Measurements from ENCODE around the gene LIPC.

LIPC gene

DNA sequence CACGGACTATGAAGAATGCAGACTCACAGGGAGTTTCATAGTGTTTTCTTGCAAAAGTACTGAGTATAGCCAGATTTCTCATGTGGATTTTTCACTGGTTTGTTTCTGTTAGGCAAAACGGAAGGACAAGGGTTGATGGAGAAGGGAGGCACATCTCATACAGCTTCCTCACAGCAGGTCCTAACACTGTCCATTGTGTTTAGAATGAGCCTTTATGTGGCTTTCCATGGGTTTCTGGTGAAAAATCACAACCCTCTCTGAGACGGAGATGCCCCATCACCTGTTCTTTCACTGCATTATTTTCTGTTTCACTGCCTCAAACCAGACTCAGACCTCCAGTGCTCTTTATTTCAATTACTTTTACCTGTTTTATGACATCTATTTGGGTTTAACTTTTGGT is 25.0 kb upstream of the LIPC start:
- no peak for DNase-seq (ENCODE audit: low read depth)

DNA sequence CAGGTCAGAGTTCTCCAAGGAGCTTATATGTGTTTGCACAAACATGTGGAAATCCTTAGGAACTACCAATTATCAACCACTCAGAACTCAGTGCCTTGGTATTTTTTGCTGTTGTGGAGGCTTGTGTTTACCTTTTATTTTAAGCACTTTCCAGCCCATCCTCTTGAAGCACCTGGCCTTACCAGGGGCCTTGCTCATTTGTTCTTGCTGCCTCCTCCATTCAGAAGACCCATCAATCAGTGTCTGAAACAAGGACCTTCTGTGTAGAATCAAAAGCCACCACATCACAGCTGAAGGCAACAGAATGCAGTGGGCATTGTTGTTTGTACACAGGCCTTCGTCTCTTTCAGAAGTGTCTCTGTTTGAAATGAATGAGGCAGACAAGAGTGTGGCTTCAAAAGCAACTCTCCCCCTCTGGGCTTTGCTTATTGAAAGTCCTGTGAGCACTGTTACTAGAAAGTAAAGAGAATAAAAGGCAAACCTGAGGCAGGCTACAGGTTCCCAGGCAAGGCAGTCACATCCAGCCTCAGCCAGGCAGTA is 24.5 kb upstream of the LIPC start:
- DNase-seq (ENCODE audit: low read depth), result no peak

DNA sequence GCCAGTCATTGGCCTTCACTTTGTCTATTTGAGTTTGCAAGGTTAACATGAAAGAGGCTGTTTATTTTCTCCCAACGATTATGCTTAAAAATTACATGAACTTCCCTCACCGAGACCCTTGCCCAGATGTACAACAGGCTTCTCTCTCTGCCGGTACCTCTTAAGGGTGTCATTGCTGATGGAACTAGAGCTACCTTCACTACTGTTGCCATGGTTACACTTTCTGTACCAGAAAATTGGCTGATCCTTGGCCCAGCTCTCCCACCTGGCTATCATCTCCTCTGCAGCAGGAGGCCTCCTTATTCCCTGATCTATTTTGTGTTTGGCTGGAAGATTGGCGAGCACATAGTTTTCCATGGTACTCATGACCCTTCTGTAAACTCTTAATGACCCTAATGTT is 24.0 kb upstream of the LIPC start:
- no peak for DNase-seq (ENCODE audit: low read depth)

DNA sequence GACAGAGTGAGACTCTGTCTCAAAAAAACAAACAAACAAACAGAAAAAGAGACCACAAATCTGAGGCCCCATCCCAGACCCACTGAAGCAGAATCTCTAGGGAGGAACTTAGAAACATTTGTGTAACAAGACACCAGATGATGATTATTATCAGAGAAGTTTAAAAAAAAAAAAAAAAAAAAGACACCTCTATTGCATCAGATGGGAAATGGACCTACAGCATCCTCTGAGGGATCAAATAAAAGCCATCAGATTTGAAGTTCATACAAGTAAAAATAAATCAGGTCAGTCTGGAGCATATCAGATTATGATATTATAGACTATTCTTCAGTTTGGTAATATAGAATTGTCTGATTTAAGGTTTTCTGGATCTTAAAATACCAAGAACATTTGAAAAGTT is 21.9 kb upstream of the LIPC start:
- no peak for DNase-seq (ENCODE audit: low read depth)

DNA sequence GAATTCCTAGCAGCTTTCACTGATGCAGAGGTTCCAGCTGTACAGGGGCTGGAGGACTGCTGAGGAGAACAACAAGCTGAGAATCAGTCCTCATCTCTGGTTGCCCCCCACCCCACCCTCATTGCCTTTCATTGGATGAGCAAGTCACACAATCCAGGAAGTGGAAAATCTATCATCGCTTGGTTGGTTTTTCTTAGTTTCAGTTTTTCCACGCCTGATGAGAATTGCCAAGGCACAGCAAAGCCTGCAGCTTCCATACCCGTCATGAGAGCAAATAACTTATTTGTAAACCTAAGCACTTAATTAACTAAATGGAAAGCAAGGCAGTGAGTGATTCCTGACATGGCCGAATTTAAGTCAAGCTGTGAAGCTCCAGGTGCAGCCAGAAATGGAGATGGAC is 21.4 kb upstream of the LIPC start:
- no peak for DNase-seq (ENCODE audit: low read depth)

DNA sequence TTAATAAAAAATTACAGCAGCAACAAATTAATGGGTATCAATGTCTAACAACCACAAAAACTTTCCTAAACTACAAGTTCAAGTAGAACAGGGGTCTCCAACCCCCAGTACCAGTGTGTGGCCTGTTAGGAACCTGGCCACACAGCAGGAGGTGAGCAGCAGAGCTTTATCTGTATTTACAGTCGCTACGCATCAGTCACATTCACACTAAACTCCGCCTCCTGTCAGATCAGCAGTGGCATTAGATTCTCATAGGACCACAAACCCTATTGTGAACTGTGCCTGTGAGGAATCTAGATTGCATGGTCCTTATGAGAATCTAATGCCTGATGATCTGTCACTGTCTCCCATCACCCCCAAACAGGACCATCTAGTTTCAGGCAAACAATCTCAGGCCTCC is 18.5 kb upstream of the LIPC start:
- DNase-seq (ENCODE audit: low read depth), result no peak

DNA sequence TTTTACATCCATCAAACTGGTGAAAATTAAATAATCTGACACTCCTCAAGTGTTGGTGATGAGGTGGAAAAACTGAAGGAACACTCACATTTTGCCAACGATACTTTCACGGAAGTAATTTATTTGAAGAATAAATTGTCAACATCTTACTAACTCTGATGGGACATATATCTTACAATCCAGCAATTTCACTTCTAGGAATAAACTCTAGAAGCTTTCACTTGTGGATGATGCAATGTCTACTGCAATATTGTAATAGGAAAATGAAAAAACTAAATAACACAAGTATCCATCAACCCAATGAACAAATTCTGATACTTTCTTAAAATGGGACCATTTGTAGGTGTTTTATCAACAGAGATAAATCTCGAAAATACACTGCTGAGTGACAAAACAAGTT is 16.2 kb upstream of the LIPC start:
- no peak for DNase-seq (ENCODE audit: low read depth)

DNA sequence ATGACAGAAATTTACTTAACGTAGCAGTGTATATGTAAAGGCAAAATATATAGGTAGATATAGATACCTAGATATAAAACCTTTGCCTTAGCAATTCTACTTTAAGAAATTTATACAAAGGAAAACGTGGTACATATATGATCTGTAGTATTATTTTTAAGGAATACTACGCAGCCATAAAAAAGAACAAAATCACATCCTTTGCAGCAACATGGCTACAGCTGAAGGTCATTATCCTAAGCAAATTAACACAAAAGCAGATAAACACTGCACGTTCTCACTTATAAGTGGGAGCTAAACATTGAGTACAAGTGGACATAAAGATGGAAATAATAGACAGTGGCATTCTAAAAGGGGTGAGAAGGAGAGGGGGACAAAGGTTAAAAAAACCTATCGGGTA is 14.8 kb upstream of the LIPC start:
- DNase-seq (ENCODE audit: low read depth), result no peak

DNA sequence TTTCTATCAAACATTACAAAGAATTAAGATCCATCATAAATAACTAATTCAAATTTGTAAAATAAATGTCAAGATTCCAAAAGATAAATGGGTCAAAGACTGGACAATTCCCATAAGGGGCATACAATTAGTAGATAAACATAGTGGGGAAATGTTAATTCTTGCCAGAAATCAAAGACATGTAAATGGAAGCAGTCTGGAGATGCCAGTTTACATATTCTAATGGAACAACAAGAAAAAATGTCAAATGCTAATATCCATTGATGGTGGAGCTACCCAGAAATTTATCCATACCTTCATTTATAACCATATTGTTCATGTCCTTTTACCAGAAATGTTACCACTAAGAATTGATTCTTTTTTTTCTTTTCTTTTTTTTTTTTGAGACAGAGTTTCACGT is 13.7 kb upstream of the LIPC start:
- no peak for DNase-seq (ENCODE audit: low read depth)

DNA sequence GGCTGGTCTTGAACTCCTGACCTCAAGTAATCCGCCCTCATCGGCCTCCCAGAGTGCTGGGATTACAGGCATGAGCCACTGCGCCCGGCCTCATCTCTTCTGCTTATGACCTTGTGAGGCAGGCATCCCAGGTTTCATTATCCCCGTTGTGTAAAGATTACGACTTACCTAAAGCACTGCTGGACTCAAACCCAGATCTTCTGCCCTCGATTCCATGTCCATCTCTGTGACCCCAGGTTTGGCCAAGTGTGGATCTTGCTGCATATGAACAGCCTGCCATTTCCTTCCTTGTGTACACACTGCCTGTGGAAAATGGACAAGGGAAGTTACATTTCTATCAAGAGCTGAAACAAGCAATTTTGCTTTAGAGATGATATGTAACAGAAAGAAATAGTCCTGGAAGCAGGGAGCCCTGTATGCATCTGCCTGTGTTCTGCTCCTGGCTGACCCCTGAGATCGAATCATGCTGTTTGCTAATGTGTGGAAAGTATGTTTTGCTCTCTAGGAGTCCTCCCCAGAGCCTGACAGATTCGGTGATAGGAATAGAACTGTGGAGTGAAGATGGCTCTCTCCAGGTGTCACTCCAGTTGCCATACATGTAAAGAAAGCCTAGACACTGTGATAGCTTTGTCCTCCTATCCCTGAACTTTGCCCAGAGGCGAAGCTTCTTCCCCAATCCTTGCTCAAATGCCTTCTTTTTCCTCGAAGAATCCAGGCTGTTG is 11.8 kb upstream of the LIPC start:
- DNase-seq (ENCODE audit: low read depth), result no peak

DNA sequence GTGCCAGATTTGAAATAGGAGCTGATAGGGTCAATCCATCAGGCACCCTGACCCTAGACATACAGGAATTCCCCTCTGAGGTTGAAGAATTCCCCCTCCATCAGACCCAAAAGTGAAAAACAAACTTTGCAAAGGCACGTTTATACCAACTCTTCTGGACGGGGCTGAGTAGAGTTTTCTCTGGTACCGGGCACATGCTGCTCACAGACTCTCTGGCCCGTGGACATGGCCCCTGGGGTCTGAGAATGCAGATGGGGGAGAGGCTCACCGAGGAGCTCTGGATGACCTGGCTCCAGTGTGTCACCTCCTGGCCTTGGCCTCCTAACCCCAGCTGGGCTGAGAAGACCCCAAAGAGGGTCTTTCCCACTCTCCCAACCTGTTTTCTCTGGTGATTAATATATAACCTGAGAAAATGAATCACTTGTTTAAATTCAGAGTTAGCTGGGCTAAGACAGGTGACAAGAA is 11.2 kb upstream of the LIPC start:
- DNase-seq (ENCODE audit: low read depth), result no peak

DNA sequence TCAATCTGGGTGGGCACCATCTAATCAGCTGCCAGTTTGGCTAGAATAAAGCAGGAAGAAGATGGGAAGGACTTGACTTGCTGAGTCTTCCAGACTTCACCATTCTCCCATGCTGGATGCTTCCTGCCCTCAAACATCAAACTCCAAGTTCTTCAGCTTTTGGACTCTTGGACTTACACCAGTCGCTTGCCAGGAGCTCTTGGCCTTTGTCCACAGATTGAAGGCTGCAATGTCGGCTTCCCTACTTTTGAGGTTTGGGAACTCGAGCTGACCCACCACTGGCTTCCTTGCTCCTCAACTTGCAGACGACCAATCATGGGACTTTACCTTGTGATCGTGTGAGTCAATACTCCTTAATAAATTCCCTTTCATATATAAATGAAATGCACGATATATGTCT is 8.6 kb upstream of the LIPC start:
- DNase-seq (ENCODE audit: low read depth), result no peak

DNA sequence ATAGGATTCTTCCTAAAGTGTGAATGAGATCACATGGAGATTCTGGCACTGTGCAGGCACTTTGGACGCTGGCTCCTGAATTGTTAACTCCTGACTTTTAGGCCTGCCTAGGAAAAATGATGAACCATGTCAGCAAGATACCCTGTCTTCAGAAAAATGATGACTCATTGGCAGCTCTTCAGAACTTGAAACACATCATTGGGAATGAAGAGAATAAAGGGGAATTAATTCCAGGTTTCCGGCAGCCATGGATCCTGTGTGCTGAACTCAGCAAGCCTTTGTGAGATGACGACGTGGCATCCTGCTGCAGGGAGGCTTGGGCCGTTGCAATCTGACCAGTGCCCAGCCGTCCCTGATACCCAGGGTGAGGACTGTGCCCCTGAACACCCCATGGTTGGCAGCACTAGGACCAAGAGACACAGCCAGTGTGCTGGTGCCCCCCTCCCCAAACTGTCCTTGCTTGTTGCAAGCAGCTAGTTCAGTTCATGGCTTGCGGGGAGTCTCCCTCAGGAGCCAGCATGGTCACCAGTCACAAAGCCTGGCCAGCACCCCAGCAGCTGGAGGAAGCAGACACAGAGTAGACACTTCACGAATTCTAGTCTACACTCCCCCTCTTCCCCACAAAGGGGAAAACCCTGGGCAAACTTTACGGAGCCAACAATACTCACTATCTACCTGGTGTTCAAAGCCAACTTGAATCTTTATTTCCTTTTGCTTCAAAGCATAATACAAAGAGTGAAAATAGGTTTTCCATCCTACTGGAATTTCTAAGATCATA is 7.8 kb upstream of the LIPC start:
- DNase-seq (ENCODE audit: low read depth), result no peak

DNA sequence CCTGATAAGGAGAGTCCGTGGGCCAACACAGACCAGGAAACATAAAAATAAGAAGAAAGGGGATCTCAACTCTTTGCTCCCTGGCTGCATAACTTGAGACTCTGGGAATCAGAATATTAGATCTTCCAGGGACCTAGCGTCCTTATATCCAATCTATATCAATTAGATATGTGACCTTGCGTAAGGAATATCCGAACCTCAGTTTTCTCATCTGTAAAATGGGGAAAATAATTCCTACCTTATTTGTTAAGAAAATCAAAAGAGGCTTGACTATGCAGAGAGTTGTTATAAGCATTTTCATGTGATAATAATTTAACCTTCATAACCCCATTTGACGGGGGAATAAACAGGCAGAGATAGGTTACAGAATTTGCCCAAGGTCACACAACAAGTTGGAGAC is 7.1 kb upstream of the LIPC start:
- no peak for DNase-seq (ENCODE audit: low read depth)

DNA sequence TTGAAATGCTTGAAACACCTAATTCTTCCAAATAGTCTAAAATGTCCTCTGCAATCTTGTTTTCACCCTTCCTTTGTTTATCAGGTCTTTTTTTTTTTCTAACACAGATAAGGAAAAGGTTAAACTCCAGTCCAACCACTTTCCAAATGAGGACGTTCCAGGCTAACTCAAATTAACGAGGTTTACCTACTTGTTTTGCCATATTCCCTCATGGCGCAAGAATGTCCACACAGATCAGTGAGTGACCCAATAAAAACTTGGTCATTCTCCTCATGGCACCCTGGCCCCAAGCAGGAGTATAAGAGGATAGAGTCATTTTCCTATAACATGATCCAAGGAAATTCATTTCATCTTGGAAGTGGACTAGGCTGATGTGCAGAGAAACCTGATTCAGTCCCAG is 6.6 kb upstream of the LIPC start:
- DNase-seq (ENCODE audit: low read depth), result no peak

DNA sequence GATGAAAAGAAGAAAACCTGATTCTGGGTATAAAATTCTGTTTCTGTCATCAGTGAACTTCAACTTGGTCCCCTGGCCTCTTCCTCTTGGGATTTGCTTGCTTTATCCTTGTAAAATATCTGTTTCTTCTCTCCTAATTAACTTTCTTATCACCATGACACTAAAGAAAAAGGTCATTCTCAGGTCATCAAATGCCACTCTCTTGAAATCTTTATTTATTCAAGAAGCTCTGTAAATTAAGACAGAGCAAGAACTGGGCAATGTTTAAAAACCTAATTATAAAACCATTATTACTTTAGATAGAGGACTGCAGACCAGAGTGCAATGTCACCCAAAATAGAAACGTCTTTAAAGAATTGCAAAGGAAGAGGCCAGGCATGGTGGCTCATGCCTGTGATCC is 6.0 kb upstream of the LIPC start:
- no peak for DNase-seq (ENCODE audit: low read depth)

DNA sequence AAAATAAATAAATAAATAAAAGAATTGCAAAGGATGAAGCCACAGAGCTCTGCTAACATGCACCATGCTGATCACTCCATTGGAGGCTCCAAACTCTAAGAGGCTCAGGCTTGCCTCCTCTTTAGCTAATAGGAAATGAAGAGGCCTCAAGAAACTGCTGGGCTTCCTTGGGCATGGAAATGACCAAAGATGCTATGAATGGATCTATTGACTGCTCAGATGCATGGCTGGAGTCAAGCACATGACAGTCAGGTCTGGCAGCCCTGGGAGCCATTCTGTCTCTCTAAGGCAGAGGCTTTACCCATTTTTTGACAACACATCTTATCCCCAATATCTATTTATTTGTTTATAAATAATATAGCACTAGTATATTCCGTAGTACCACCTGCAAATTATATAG is 5.3 kb upstream of the LIPC start:
- DNase-seq (ENCODE audit: low read depth), result no peak

DNA sequence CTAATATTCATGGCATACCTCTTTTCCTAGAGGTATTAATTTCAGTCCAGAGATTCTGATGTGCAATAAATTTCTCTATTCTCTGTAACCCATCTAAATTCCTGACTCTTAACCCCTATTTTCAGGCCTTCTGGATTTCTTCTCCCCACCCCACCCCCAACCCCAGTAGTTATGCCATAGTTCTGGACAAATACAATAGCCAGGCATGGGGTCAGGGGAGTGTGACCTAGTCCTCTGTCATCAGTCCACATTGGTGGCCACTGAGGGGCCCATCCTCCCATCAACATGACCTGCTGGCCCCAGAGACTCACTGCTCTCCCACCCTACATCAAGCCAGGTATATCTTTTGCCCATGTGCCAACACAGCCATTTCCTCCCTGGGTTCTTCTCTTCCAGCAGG is 3.8 kb upstream of the LIPC start:
- no peak for DNase-seq (ENCODE audit: low read depth)

DNA sequence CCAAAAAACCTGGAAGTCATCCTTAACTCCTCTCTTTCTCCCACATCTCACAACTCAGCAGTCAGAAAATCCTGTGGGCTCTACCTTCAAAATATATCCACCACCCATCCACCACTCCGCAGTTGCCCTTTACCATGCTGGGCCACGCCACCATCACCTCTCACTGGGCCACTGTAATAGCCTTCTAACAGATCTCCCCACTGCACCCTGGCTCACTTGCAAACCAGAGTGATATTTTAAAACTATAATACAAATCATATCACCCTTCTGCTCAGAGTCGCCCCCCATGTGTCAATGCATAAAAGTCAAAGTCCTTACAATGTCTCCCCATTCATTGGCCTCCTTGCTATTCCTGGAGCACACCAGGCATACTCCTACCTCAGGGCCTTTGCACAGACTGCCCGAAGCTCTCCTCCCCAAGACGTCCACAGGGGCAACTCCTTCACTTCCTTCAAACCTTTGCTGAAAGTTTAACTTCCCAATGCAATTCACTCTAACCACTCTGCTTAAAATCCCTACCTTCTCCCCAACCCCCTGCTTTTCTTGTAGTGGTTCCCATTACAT is 1.5 kb upstream of the LIPC start:
- no peak for DNase-seq (ENCODE audit: low read depth)

DNA sequence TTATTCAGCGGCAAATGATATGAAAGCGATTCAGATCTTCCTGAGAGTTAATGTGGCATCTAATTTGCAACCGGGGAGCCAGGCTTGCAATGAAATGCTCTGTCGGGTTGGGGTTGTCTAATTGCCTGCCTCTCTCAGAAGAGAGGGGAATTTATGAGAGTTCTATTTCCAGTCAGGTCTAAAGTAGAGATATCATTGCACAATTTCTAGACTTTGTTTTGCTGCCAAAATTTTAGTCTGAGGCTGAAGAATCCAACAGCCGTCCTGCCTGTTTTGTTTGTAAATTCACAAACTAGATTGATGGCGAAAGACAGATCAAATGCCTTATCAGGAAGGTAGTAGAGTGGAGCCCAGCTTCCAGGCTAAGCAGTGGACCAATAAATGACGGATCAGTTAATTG is 610 bp downstream of the LIPC start:
- DNase-seq (ENCODE audit: low read depth), result no peak

DNA sequence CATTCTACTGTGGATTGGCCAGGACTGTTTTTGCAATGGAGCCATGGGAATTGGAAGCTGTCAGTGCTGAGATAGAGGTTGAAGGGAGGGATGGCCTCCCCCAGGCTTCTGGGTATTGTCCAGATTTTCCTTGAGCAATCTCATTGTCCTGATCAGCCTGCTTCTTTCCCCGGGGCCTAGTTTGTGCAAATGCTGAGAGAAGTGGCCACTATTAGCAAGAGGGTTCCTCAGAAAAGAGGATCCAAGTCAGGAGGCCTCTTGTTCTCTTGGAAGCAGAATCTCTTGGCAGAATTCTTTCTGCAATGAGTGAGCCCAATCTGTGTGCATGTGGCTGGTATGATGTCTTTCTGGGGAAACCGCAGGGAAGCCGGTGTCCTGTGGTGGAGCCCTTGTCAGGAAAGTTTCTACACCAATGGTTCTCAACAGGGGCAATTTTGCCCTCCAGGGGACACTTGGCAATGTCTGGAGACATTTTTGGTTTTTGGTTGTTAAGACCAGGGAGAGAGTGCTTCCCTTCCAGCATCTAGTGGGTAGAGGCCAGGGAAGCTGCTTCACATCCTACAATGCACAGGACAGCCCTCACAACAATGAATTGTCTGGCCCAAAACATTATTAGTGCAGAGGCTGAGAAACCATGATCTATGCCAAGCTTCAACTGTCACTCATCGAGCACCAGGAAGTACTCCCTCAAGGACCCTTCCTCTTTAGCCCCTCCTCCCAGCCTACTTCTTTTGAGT is 2.0 kb downstream of the LIPC start:
- DNase-seq (ENCODE audit: low read depth), result no peak

DNA sequence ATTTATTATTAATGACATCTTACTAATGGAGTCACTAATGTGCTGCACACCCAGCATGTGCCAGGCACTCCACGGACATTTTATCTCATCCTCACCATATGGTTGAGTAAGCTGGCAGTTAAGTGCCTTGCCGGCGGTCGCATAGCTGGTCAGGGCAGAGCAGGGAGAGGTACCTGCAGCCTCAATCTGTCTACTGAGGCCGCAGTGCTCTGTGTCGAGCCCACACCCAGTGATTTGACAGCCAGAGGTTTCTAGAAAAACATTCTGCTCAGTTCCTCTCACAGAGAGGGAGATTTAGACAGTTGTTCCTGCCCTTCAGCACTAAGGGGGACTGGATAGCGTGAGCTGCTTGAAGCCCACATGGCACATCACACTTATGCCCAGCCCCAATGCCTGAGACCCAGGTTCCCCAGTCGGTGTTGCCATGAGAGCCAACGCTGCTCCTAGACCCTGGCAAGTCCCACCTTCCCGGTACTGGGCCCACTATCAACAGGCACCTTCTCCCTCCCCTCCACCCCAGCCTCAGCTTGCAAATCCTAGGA is 2.6 kb downstream of the LIPC start:
- no peak for DNase-seq (ENCODE audit: low read depth)

All from fibroblast of the conjunctiva (primary cell).